Astrocyte (in vitro differentiated cells and primary cell): ENCODE data around the gene RNH1. TPM values are rescaled to one million over a fixed set of nuclear protein-coding genes. Genes with fewer than 3 reads are reported as not detected.

Experiments
- DNase-seq: peaks from one replicate; pipeline ENCODE4 v3.0.0-alpha.2; 2010; ENCODE audit warnings: low read depth
- FAIRE-seq: peaks from 2 replicates; lab custom pipeline; 2011; peaks lifted over from hg19 to GRCh38; lab: Jason Lieb, UNC
- H2AFZ ChIP-seq: 2 replicates; pipeline ENCODE4 v1.6.0; 2012; ENCODE audit warnings: low read depth, low read length, inconsistent platforms
- H3K27ac ChIP-seq: 2 replicates; pipeline ENCODE4 v1.5.1; 2011; ENCODE audit warnings: low read depth, low read length, inconsistent platforms
- H3K27me3 ChIP-seq: 2 replicates; pipeline ENCODE4 v1.6.0; 2011; ENCODE audit warnings: low read length, inconsistent platforms; ENCODE audit not compliant: insufficient read depth
- H3K36me3 ChIP-seq: 2 replicates; pipeline ENCODE4 v1.5.1; 2011; ENCODE audit warnings: low read length, inconsistent platforms; ENCODE audit not compliant: insufficient read depth
- H3K4me1 ChIP-seq: 2 replicates; pipeline ENCODE4 v1.5.1; 2011; ENCODE audit warnings: low read length, inconsistent platforms; ENCODE audit not compliant: insufficient read depth
- H3K4me2 ChIP-seq: 2 replicates; pipeline ENCODE4 v1.6.0; 2012; ENCODE audit warnings: low read length, inconsistent platforms
- H3K4me3 ChIP-seq: 2 replicates; pipeline ENCODE4 v1.5.1; 2011; ENCODE audit warnings: low read depth, mild to moderate bottlenecking, low read length, inconsistent platforms; ENCODE audit not compliant: insufficient read depth
- H3K79me2 ChIP-seq: 2 replicates; pipeline ENCODE4 v1.6.0; 2012; ENCODE audit warnings: mild to moderate bottlenecking, low read length, inconsistent platforms; ENCODE audit not compliant: insufficient read depth
- H3K9ac ChIP-seq: 2 replicates; pipeline ENCODE4 v1.6.0; 2012; ENCODE audit warnings: mild to moderate bottlenecking, low read length, inconsistent platforms
- H3K9me3 ChIP-seq: 2 replicates; pipeline ENCODE4 v1.5.1; 2012; ENCODE audit warnings: low read depth, mild to moderate bottlenecking, low read length, inconsistent platforms; ENCODE audit not compliant: insufficient read depth
- H4K20me1 ChIP-seq: 2 replicates; pipeline ENCODE4 v1.6.0; 2012; ENCODE audit warnings: low read length, inconsistent platforms; ENCODE audit not compliant: insufficient read depth
- H3K27ac Mint-ChIP-seq: one replicate; pipeline ENCODE4 v1.8.0; 2021; ENCODE audit warnings: mild to moderate bottlenecking, mixed read lengths; ENCODE audit not compliant: unreplicated experiment
- H3K27me3 Mint-ChIP-seq: one replicate; pipeline ENCODE4 v1.8.0; 2021; ENCODE audit warnings: low read depth, mixed read lengths; ENCODE audit not compliant: unreplicated experiment
- H3K36me3 Mint-ChIP-seq: one replicate; pipeline ENCODE4 v1.8.0; 2021; ENCODE audit warnings: low read depth, mixed read lengths; ENCODE audit not compliant: unreplicated experiment
- H3K4me1 Mint-ChIP-seq: one replicate; pipeline ENCODE4 v1.8.0; 2021; ENCODE audit warnings: low read depth, mixed read lengths; ENCODE audit not compliant: unreplicated experiment
- H3K4me3 Mint-ChIP-seq: one replicate; pipeline ENCODE4 v1.8.0; 2021; ENCODE audit warnings: mild to moderate bottlenecking, moderate library complexity, mixed read lengths; ENCODE audit not compliant: unreplicated experiment
- H3K9me3 Mint-ChIP-seq: one replicate; pipeline ENCODE4 v1.8.0; 2021; ENCODE audit warnings: mild to moderate bottlenecking, mixed read lengths; ENCODE audit not compliant: unreplicated experiment
- CTCF ChIP-seq: IDR thresholded peaks from 2 replicates; pipeline ENCODE4 v1.5.1; 2011; ENCODE audit warnings: low read depth, mild to moderate bottlenecking, inconsistent platforms, low read length, moderate library complexity; ENCODE audit not compliant: insufficient read depth
- EZH2 ChIP-seq: IDR thresholded peaks from 2 replicates; pipeline ENCODE4 v1.6.1; 2012; ENCODE audit warnings: mild to moderate bottlenecking, low read length, inconsistent platforms; ENCODE audit not compliant: insufficient read depth
- total RNA-seq: library from RNA; stranded (reverse); gene quantifications from 2 replicates; pipeline ENCODE4 v1.2.1, GENCODE V29; 2021

The RNH1 gene
- total RNA-seq, 1 donor from 2014 or later, result 117 TPM

GRCh38 chr11:494761-495536 is 12.1 kb downstream of the RNH1 start:
- H3K4me1 Mint-ChIP-seq, result peaks cover 3% of the 10 kb centered on the region
- no peaks in the 10 kb centered on the region for H3K4me1 ChIP-seq
- H3K9me3 ChIP-seq, result peaks cover 8% of the 10 kb centered on the region
- H3K27ac ChIP-seq, result peak overlapping the region; percentile 5
- peaks cover 27% of the 10 kb centered on the region for H3K36me3 Mint-ChIP-seq
- H3K9ac ChIP-seq, result no peak overlapping the region
- peaks cover 31% of the 10 kb centered on the region for H4K20me1 ChIP-seq
- DNase-seq, result no peak
- no peak overlapping the region for H3K27ac Mint-ChIP-seq
- H3K27me3 ChIP-seq, result no peaks in the 10 kb centered on the region
- H3K4me3 Mint-ChIP-seq, result no peak overlapping the region
- H2AFZ ChIP-seq, result no peak overlapping the region
- peaks cover 20% of the 10 kb centered on the region for H3K36me3 ChIP-seq
- TF ChIP-seq CTCF (no peak), EZH2 (no peak)
- H3K79me2 ChIP-seq, result no peaks in the 10 kb centered on the region
- H3K4me3 ChIP-seq, result no peak overlapping the region
- no peaks in the 10 kb centered on the region for H3K27me3 Mint-ChIP-seq
- FAIRE-seq, result no peak
- peaks cover 3% of the 10 kb centered on the region for H3K9me3 Mint-ChIP-seq
- no peak overlapping the region for H3K4me2 ChIP-seq

- Histone ChIP-seq H4K20me1 (peaks cover 23% of the 10 kb centered on the region), H3K79me2 (no peaks in the 10 kb centered on the region), H3K27ac (no peak overlapping the region), H3K27me3 (no peaks in the 10 kb centered on the region), H2AFZ (no peak overlapping the region), H3K4me1 (no peaks in the 10 kb centered on the region), H3K4me3 (no peak overlapping the region), H3K9ac (no peak overlapping the region), H3K9me3 (peaks cover 6% of the 10 kb centered on the region), H3K36me3 (peaks cover 12% of the 10 kb centered on the region), H3K4me2 (no peak overlapping the region)
- peaks cover 3% of the 10 kb centered on the region for H3K9me3 Mint-ChIP-seq
- H3K4me1 Mint-ChIP-seq, result peaks cover 3% of the 10 kb centered on the region
- H3K27ac Mint-ChIP-seq, result peak overlapping the region; percentile 47
- FAIRE-seq (no peak), DNase-seq (no peak)
- no peak overlapping the region for H3K4me3 Mint-ChIP-seq
- no peaks in the 10 kb centered on the region for H3K27me3 Mint-ChIP-seq
- TF ChIP-seq EZH2 (no peak), CTCF (no peak)
- peaks cover 20% of the 10 kb centered on the region for H3K36me3 Mint-ChIP-seq
Observed at GRCh38 chr11:492427-493226, 14.4 kb downstream of the RNH1 start.
